ENCODE data around the gene CNTN4. TPM values are rescaled to one million over a fixed set of nuclear protein-coding genes. Genes with fewer than 3 reads are reported as not detected.

The CNTN4 gene
- polyA plus RNA-seq, 1 donor (not counting 4 experiments of a cell fraction or from before 2014, with no cell fraction given) = not detected

DNA sequence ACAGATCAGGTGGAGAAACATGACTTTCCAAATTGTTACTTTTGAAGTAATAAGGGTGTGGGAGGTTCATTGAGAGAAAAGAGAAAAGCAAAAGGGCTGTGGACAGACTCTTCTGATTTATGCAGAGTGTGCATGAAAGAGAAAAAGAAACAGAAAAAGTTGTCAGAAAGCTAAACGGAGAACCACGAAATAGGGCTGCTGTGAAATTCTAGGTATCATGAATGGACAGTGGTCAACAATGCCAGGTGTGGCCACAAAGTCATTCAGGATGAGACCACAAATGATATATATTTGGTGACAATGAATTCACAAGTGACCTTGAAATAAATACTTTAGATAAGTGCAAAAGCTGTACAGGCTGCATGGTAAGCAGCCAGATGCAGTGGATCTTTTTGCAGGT is 841.4 kb downstream of the CNTN4 start:
- Histone ChIP-seq H3K79me2 (ENCODE audit: control insufficient read depth, insufficient read depth, low read length) (no peaks in the 10 kb centered on the region), H3K36me3 (ENCODE audit: control insufficient read depth in 2 of 2, extremely low read depth in 1 of 2, insufficient read depth in 2 of 2, low read length in 2 of 2) (no peaks in the 10 kb centered on the region), H3K9me3 (ENCODE audit: control insufficient read depth, low read depth, low read length) (no peaks in the 10 kb centered on the region), H3K27ac (ENCODE audit: control insufficient read depth, insufficient read depth, low read length) (no peak overlapping the region), H3K9ac (ENCODE audit: control insufficient read depth, extremely low read depth, insufficient read depth, low read length) (no peak overlapping the region), H2AFZ (ENCODE audit: control insufficient read depth, low read length) (no peak overlapping the region), H3K4me3 (ENCODE audit: control insufficient read depth in 2 of 3, extremely low read depth in 1 of 3, insufficient read depth in 2 of 3, low read depth in 1 of 3, low read length in 3 of 3) (no peak overlapping the region), H3K4me1 (ENCODE audit: control insufficient read depth, extremely low read depth, insufficient read depth, low read length) (no peaks in the 10 kb centered on the region), H3K27me3 (ENCODE audit: control insufficient read depth, extremely low read depth, insufficient read depth, low read length) (no peaks in the 10 kb centered on the region), H4K20me1 (ENCODE audit: control insufficient read depth, extremely low read depth, insufficient read depth, low read length) (no peaks in the 10 kb centered on the region), H3K9me1 (ENCODE audit: control insufficient read depth, extremely low read depth, insufficient read depth, low read length) (no peaks in the 10 kb centered on the region), H3K4me2 (ENCODE audit: control insufficient read depth, extremely low read depth, insufficient read depth, low read depth, low read length) (no peak overlapping the region)
- TF ChIP-seq EZH2 (IDR thresholded peaks at IDR 0.05; ENCODE audit: low read length) = no peak
- TF ChIP-seq, protein P1, sequence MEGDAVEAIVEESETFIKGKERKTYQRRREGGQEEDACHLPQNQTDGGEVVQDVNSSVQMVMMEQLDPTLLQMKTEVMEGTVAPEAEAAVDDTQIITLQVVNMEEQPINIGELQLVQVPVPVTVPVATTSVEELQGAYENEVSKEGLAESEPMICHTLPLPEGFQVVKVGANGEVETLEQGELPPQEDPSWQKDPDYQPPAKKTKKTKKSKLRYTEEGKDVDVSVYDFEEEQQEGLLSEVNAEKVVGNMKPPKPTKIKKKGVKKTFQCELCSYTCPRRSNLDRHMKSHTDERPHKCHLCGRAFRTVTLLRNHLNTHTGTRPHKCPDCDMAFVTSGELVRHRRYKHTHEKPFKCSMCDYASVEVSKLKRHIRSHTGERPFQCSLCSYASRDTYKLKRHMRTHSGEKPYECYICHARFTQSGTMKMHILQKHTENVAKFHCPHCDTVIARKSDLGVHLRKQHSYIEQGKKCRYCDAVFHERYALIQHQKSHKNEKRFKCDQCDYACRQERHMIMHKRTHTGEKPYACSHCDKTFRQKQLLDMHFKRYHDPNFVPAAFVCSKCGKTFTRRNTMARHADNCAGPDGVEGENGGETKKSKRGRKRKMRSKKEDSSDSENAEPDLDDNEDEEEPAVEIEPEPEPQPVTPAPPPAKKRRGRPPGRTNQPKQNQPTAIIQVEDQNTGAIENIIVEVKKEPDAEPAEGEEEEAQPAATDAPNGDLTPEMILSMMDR (optimal IDR thresholded peaks at IDR 0.05 in 1 of 3, IDR thresholded peaks at IDR 0.05 in 1 of 3, conservative IDR thresholded peaks at IDR 0.05 in 1 of 3; ENCODE audit: extremely low read depth in 1 of 3, insufficient read depth in 2 of 3, low read length in 3 of 3) = no peak
- DNase-seq (ENCODE audit: low read depth, low spot score) (no peak), FAIRE-seq (no peak)
- dilution Hi-C loops (cut with MboI; ENCODE audit: extremely low pct_ligation_motif_present, low sequenced_read_pairs) = no loop called here

- Histone ChIP-seq H3K9me1 (ENCODE audit: control insufficient read depth, extremely low read depth, insufficient read depth, low read length) (no peaks in the 10 kb centered on the region), H3K27me3 (ENCODE audit: control insufficient read depth, extremely low read depth, insufficient read depth, low read length) (no peaks in the 10 kb centered on the region), H3K36me3 (ENCODE audit: control insufficient read depth in 2 of 2, extremely low read depth in 1 of 2, insufficient read depth in 2 of 2, low read length in 2 of 2) (no peaks in the 10 kb centered on the region), H3K9ac (ENCODE audit: control insufficient read depth, extremely low read depth, insufficient read depth, low read length) (no peak overlapping the region), H3K9me3 (ENCODE audit: control insufficient read depth, low read depth, low read length) (no peaks in the 10 kb centered on the region), H3K79me2 (ENCODE audit: control insufficient read depth, insufficient read depth, low read length) (no peaks in the 10 kb centered on the region), H4K20me1 (ENCODE audit: control insufficient read depth, extremely low read depth, insufficient read depth, low read length) (no peaks in the 10 kb centered on the region), H3K4me2 (ENCODE audit: control insufficient read depth, extremely low read depth, insufficient read depth, low read depth, low read length) (no peak overlapping the region), H2AFZ (ENCODE audit: control insufficient read depth, low read length) (no peak overlapping the region), H3K27ac (ENCODE audit: control insufficient read depth, insufficient read depth, low read length) (no peak overlapping the region), H3K4me3 (ENCODE audit: control insufficient read depth in 2 of 3, extremely low read depth in 1 of 3, insufficient read depth in 2 of 3, low read depth in 1 of 3, low read length in 3 of 3) (no peak overlapping the region), H3K4me1 (ENCODE audit: control insufficient read depth, extremely low read depth, insufficient read depth, low read length) (no peaks in the 10 kb centered on the region)
- FAIRE-seq (no peak), DNase-seq (ENCODE audit: low read depth, low spot score) (no peak)
- dilution Hi-C loops (cut with MboI; ENCODE audit: extremely low pct_ligation_motif_present, low sequenced_read_pairs) = no loop called here
- TF ChIP-seq, protein P1 (optimal IDR thresholded peaks at IDR 0.05 in 1 of 3, IDR thresholded peaks at IDR 0.05 in 1 of 3, conservative IDR thresholded peaks at IDR 0.05 in 1 of 3; ENCODE audit: extremely low read depth in 1 of 3, insufficient read depth in 2 of 3, low read length in 3 of 3) = no peak
- no peak for TF ChIP-seq EZH2 (IDR thresholded peaks at IDR 0.05; ENCODE audit: low read length)
These were observed 846.0 kb downstream of the CNTN4 start for GRCh38 chr3:2944628-2945027.

Measured in keratinocyte (primary cell).